Astrocyte of the cerebellum (primary cell): Measurements from ENCODE around the gene NEK2.

ENCODE experiments used
- DNase-seq: peaks from one replicate; pipeline ENCODE4 v3.0.0-alpha.2; 2011; ENCODE audit warnings: low read depth
- H3K4me3 ChIP-seq: 2 replicates; pipeline ENCODE4 v1.5.1; 2011; ENCODE audit warnings: mild to moderate bottlenecking, low read depth, low read length, moderate library complexity
- in situ Hi-C: cut with HindIII; loops from 2 replicates; pipeline ENCODE4 v1.10.0; 2017; ENCODE audit warnings: low sequenced_read_pairs
- TF ChIP-seq, protein P1 (sequence below): IDR thresholded peaks from 2 replicates; pipeline ENCODE4 v1.5.1; 2012; ENCODE audit warnings: low read length, low read depth, moderate library complexity, mild to moderate bottlenecking; ENCODE audit errors: missing control alignments

Gene NEK2

GRCh38 chr1:211612786-211613107 is 62.7 kb downstream of the NEK2 start:
- TF ChIP-seq, protein P1, sequence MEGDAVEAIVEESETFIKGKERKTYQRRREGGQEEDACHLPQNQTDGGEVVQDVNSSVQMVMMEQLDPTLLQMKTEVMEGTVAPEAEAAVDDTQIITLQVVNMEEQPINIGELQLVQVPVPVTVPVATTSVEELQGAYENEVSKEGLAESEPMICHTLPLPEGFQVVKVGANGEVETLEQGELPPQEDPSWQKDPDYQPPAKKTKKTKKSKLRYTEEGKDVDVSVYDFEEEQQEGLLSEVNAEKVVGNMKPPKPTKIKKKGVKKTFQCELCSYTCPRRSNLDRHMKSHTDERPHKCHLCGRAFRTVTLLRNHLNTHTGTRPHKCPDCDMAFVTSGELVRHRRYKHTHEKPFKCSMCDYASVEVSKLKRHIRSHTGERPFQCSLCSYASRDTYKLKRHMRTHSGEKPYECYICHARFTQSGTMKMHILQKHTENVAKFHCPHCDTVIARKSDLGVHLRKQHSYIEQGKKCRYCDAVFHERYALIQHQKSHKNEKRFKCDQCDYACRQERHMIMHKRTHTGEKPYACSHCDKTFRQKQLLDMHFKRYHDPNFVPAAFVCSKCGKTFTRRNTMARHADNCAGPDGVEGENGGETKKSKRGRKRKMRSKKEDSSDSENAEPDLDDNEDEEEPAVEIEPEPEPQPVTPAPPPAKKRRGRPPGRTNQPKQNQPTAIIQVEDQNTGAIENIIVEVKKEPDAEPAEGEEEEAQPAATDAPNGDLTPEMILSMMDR = no peak
- DNase-seq = no peak
- no peak overlapping the region for H3K4me3 ChIP-seq
- in situ Hi-C loops = no loop called here
